Vagina (tissue), 2 donors: Measurements from ENCODE around the gene CORT. TPM values are rescaled to one million over a fixed set of nuclear protein-coding genes. Genes with fewer than 3 reads are reported as not detected.

Source experiments
- DNase-seq, 2 donors: peaks; one replicate each; pipeline ENCODE4 v3.0.0-alpha.2; 2017; ENCODE audit errors: extremely low spot score in 2 of 2
- H3K27ac ChIP-seq: fragments of 200-600 bp; sonication (generic); one replicate; pipeline ENCODE4 v1.5.1; 2019
- H3K27me3 ChIP-seq: fragments of 200-600 bp; sonication (generic); one replicate; pipeline ENCODE4 v1.5.1; 2019
- H3K36me3 ChIP-seq, 2 donors: fragments of 200-600 bp; sonication (generic); one replicate each; pipeline ENCODE4 v1.5.1; 2017 to 2019
- H3K4me1 ChIP-seq: fragments of 200-600 bp; sonication (generic); one replicate; pipeline ENCODE4 v1.5.1; 2019
- H3K4me3 ChIP-seq, 2 donors: fragments of 200-600 bp; sonication (generic); 1 replicate in 1 of 2; 2 replicates in 1 of 2; pipeline ENCODE4 v1.5.1; 2016 to 2019
- H3K9me3 ChIP-seq: fragments of 200-600 bp; sonication (generic); one replicate; pipeline ENCODE4 v1.5.1; 2019
- POLR2A ChIP-seq, 2 donors: fragments of 450-650 bp; IDR thresholded peaks; one replicate each; pipeline ENCODE4 v1.6.1; 2017; ENCODE audit warnings: antibody characterized with exemption in 2 of 2, mild to moderate bottlenecking in 2 of 2, moderate library complexity in 2 of 2
- POLR2AphosphoS5 ChIP-seq, 2 donors: sonication (generic); formaldehyde crosslinking; IDR thresholded peaks; one replicate each; pipeline ENCODE4 v1.9.0; 2017; ENCODE audit warnings: antibody characterized with exemption in 2 of 2, mild to moderate bottlenecking in 2 of 2, low read depth in 1 of 2; ENCODE audit not compliant: insufficient read depth in 1 of 2
- intact Hi-C: fragments of 100-400 bp; cut with DNase I; formaldehyde crosslinking; loops from one replicate; pipeline ENCODE4 v1.15.1; 2023
- total RNA-seq: library from RNA; depleted of rRNA; stranded (reverse); fragments of >200 nt; gene quantifications from one replicate; pipeline ENCODE4 v1.2.3, GENCODE V29; 2016
- TF ChIP-seq, protein P1 (sequence below), 3 experiments: fragments of 450-650 bp in 2 of 3; fragments of 200-600 bp in 1 of 3; sonication (generic) in 1 of 3; IDR thresholded peaks; one replicate each; pipeline ENCODE4 v1.5.1; 2017 to 2019; ENCODE audit warnings: antibody characterized with exemption in 3 of 3, mild to moderate bottlenecking in 2 of 3, moderate library complexity in 2 of 3

CORT gene
- total RNA-seq, 1 donor from 2014 or later = not detected

DNA sequence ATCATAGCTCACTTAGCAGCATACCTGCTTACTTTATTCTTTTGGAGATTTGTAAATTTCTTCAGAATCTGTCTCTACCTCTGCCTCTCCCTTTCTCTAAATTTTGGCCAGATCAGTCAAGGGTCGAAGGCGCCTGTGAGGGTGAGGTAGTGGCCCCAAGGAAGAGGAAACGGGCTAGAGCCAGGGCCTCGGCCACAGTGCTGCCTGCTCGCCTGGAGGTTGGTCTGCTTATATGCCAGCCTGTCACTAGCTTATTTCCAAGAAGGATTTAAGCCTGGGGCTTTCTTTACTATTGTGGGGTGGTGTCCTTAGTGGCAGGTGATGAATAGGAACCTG lies 44.6 kb downstream of the CORT start:
- DNase-seq = no peak
- intact Hi-C loops = no loop called here
- no peaks in the 10 kb centered on the region for H3K9me3 ChIP-seq
- H3K27ac ChIP-seq = no peak overlapping the region
- no peak overlapping the region for H3K4me3 ChIP-seq
- peaks cover 27% of the 10 kb centered on the region for H3K4me1 ChIP-seq
- TF ChIP-seq POLR2AphosphoS5 (IDR thresholded peaks at IDR 0.05; ENCODE audit: insufficient read depth in 1 of 2, low read depth in 1 of 2) (no peak), POLR2A (IDR thresholded peaks at IDR 0.05) (no peak)
- TF ChIP-seq, protein P1, sequence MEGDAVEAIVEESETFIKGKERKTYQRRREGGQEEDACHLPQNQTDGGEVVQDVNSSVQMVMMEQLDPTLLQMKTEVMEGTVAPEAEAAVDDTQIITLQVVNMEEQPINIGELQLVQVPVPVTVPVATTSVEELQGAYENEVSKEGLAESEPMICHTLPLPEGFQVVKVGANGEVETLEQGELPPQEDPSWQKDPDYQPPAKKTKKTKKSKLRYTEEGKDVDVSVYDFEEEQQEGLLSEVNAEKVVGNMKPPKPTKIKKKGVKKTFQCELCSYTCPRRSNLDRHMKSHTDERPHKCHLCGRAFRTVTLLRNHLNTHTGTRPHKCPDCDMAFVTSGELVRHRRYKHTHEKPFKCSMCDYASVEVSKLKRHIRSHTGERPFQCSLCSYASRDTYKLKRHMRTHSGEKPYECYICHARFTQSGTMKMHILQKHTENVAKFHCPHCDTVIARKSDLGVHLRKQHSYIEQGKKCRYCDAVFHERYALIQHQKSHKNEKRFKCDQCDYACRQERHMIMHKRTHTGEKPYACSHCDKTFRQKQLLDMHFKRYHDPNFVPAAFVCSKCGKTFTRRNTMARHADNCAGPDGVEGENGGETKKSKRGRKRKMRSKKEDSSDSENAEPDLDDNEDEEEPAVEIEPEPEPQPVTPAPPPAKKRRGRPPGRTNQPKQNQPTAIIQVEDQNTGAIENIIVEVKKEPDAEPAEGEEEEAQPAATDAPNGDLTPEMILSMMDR (IDR thresholded peaks at IDR 0.05) = no peak
- H3K27me3 ChIP-seq = no peaks in the 10 kb centered on the region
- no peaks in the 10 kb centered on the region for H3K36me3 ChIP-seq

DNA sequence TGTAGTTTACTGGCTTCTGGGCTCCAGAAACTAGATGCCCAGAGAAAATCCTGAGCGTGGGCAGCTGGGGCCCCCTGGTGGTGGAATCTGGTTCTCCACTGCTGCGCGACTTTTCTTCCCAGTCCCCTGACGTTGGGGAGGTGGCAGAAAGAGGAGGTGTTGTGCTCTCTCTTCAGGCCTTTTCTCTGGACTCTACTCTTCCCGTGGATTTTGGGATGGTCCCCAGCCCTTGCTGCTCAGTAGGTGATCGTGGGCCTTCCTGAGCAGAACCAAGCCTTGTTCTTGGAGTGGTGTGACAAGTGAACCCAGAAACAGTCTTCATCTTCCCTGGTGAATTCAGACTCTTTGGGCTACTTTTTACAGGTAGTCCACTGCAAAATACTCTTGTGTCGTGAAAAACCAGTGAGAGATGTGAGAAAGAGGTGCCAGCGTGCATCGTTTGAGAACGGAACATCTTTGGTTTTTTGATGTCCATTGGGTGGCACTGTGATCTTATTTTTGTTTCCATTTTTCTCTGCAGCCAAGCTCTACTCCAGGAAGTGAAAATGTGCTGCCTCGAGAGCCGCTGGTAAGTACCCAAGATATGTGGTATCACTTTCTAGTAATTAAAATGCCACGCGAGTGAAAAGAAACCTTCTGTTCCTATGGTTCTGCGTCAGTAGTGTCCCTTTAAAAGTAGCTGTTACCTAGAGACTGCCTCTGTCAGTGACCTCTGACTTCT lies 45.1 kb downstream of the CORT start:
- intact Hi-C loops = no loop called here
- peak overlapping the region; percentile 12 to 17 for H3K4me3 ChIP-seq

DNA sequence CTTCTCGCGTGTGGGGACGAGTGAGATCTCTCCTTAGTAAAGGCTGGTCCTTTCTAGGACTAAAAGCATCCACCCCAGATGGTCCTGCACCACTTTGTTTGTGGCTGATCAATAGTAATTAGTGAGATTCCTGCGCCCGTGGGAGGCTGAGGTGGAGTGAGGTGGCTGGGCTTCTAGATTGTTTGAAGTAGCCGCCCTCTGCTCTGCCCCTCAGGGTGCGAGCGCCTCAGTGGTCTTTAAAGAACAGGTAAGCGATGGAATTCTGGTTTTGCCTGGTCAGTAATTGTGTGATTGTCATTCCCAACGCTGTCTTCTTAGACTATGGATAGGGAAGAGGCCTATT lies 45.6 kb downstream of the CORT start:
- TF ChIP-seq, protein P1 (IDR thresholded peaks at IDR 0.05) = no peak
- TF ChIP-seq POLR2AphosphoS5 (IDR thresholded peaks at IDR 0.05; ENCODE audit: insufficient read depth in 1 of 2, low read depth in 1 of 2) = no peak
- no peak for TF ChIP-seq POLR2A (IDR thresholded peaks at IDR 0.05)
- Histone ChIP-seq H3K9me3 (no peaks in the 10 kb centered on the region), H3K4me1 (peaks cover 27% of the 10 kb centered on the region), H3K36me3 (no peaks in the 10 kb centered on the region), H3K27ac (peak overlapping the region; percentile 74), H3K27me3 (no peaks in the 10 kb centered on the region), H3K4me3 (peak overlapping the region in 1 of 2 donors; percentile 17)
- intact Hi-C loops = no loop called here
- no peak for DNase-seq

More for the DNA sequence above, 45.1 kb downstream of the CORT start:
- Histone ChIP-seq H3K36me3 (no peaks in the 10 kb centered on the region), H3K27ac (peak overlapping the region; percentile 74), H3K9me3 (no peaks in the 10 kb centered on the region), H3K27me3 (no peaks in the 10 kb centered on the region), H3K4me1 (peaks cover 27% of the 10 kb centered on the region)
- no peak for DNase-seq
- TF ChIP-seq, protein P1 (IDR thresholded peaks at IDR 0.05) = peak; percentile 81 to 91 (median 87)
- TF ChIP-seq POLR2A (IDR thresholded peaks at IDR 0.05) (no peak), POLR2AphosphoS5 (IDR thresholded peaks at IDR 0.05; ENCODE audit: insufficient read depth in 1 of 2, low read depth in 1 of 2) (peak in 1 of 2 donors; percentile 4)

DNA sequence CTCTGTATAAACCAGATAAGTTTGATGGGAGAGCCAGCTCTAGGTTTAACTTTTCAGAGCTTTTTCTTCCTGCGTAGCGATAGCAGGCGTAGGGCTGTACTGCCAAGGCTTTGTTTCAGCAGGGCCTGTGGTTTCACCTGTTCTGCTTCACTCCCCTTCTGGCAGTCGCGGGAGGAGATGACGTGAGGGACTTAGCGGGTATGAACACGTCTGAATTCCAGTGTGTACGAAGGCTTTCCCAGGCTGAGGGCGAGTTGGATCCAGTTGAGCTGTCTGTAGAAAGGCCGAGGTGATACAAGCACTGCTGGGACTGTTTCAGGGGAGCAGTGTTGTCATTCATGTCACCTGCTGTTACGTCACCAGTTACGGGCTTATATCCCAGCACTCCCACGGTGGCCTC lies 46.1 kb downstream of the CORT start:
- TF ChIP-seq POLR2A (IDR thresholded peaks at IDR 0.05) (no peak), POLR2AphosphoS5 (IDR thresholded peaks at IDR 0.05; ENCODE audit: insufficient read depth in 1 of 2, low read depth in 1 of 2) (peak in 1 of 2 donors; percentile 74)
- H3K27me3 ChIP-seq = no peaks in the 10 kb centered on the region
- no peak overlapping the region for H3K4me3 ChIP-seq
- DNase-seq = no peak
- peaks cover 27% of the 10 kb centered on the region for H3K4me1 ChIP-seq
- H3K9me3 ChIP-seq = no peaks in the 10 kb centered on the region
- H3K36me3 ChIP-seq = no peaks in the 10 kb centered on the region
- intact Hi-C loops = no loop called here
- peak overlapping the region; percentile 74 for H3K27ac ChIP-seq

DNA sequence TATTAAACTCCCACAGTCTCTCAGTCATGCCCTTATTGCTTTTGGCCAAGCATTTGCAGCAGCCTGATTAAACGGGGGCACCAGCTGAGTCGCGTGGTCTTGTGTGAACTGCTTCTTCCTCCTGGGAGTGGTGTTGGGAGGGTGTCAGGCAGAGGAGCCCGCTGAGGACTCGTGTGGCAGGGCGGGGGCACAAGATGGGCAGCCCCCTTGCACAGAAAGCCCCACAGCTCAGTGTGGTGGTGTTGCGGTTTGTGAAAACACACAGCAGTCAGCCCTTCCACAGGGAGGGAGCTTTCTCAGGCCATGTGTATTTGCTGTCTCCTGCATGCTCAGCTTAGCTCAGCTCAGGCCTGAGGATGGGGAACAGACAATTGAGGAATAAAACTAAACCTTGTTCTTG lies 47.3 kb downstream of the CORT start:
- Histone ChIP-seq H3K36me3 (no peaks in the 10 kb centered on the region), H3K4me3 (no peak overlapping the region), H3K27me3 (no peaks in the 10 kb centered on the region), H3K27ac (peak overlapping the region; percentile 74), H3K9me3 (no peaks in the 10 kb centered on the region), H3K4me1 (peaks cover 30% of the 10 kb centered on the region)
- no peak for DNase-seq
- intact Hi-C loops = no loop called here
- TF ChIP-seq, protein P1 (IDR thresholded peaks at IDR 0.05) = no peak
- TF ChIP-seq POLR2AphosphoS5 (IDR thresholded peaks at IDR 0.05; ENCODE audit: insufficient read depth in 1 of 2, low read depth in 1 of 2) = no peak
- no peak for TF ChIP-seq POLR2A (IDR thresholded peaks at IDR 0.05)
